Neural cell (in vitro differentiated cells): ENCODE measurements around the gene NACC2. TPM values are rescaled to one million over a fixed set of nuclear protein-coding genes. Genes with fewer than 3 reads are reported as not detected.

ENCODE experiments used
- H2AFZ ChIP-seq: fragments of 200-600, 300-800 bp; sonication (generic), shearing (Covaris generic); 2 replicates; pipeline ENCODE4 v1.6.0; 2014; ENCODE audit warnings: low read depth, mild to moderate bottlenecking, antibody characterized with exemption, low read length, moderate library complexity
- H3F3A ChIP-seq: fragments of 200-600 bp; shearing (Covaris generic); 2 replicates; pipeline ENCODE4 v1.6.1; 2016; ENCODE audit warnings: mild to moderate bottlenecking, moderate library complexity, mixed read lengths, antibody characterized with exemption, low read length; ENCODE audit not compliant: insufficient read depth, poor library complexity, severe bottlenecking
- H3K27ac ChIP-seq: fragments of 200-600, 300-800 bp; sonication (generic), shearing (Covaris generic); 2 replicates; pipeline ENCODE4 v1.5.1; 2014; ENCODE audit warnings: mild to moderate bottlenecking, low read length, moderate library complexity
- H3K27me3 ChIP-seq: fragments of 300-800, 200-600 bp; sonication (generic), shearing (Covaris generic); 2 replicates; pipeline ENCODE4 v1.6.0; 2014; ENCODE audit warnings: mild to moderate bottlenecking, low read depth, low read length, moderate library complexity; ENCODE audit not compliant: insufficient read depth
- H3K36me3 ChIP-seq: fragments of 300-800, 200-600 bp; sonication (generic), shearing (Covaris generic); 2 replicates; pipeline ENCODE4 v1.5.1; 2014; ENCODE audit warnings: mild to moderate bottlenecking, antibody characterized with exemption, low read length, moderate library complexity; ENCODE audit not compliant: insufficient read depth
- H3K4me2 ChIP-seq: fragments of 300-800, 200-600 bp; sonication (generic), shearing (Covaris generic); 2 replicates; pipeline ENCODE4 v1.6.0; 2014; ENCODE audit warnings: mild to moderate bottlenecking, low read length
- H3K4me3 ChIP-seq: fragments of 300-800, 200-600 bp; sonication (generic), shearing (Covaris generic); 2 replicates; pipeline ENCODE4 v1.5.1; 2014; ENCODE audit warnings: mild to moderate bottlenecking, low read length, moderate library complexity
- H3K79me2 ChIP-seq: fragments of 200-600 bp; shearing (Covaris generic); replicated peaks from 2 replicates; pipeline ENCODE4 v1.6.0; 2014; ENCODE audit warnings: mild to moderate bottlenecking, low read length, moderate library complexity; ENCODE audit not compliant: insufficient read depth
- H3K9ac ChIP-seq: fragments of 300-800, 200-600 bp; sonication (generic), shearing (Covaris generic); 2 replicates; pipeline ENCODE4 v1.6.1; 2016; ENCODE audit warnings: mild to moderate bottlenecking, low read length, mixed read lengths
- H3K9me2 ChIP-seq: fragments of 200-600 bp; shearing (Covaris generic); 2 replicates; pipeline ENCODE4 v1.6.1; 2016; ENCODE audit warnings: mild to moderate bottlenecking, low read length, mixed read lengths; ENCODE audit not compliant: insufficient read depth
- H3K9me3 ChIP-seq: fragments of 200-600, 300-800 bp; sonication (generic), shearing (Covaris generic); 2 replicates; pipeline ENCODE4 v1.6.1; 2016; ENCODE audit warnings: mild to moderate bottlenecking, mixed run types, low read length, moderate library complexity, mixed read lengths
- H4K20me1 ChIP-seq: fragments of 200-600 bp; shearing (Covaris generic); 2 replicates; pipeline ENCODE4 v1.6.1; 2016; ENCODE audit warnings: mild to moderate bottlenecking, mixed run types; ENCODE audit not compliant: insufficient read depth
- CTCF ChIP-seq: fragments of 450-650 bp; IDR thresholded peaks from 2 replicates; pipeline ENCODE4 v1.5.1; 2014; ENCODE audit warnings: antibody characterized with exemption, mild to moderate bottlenecking, moderate library complexity; ENCODE audit not compliant: poor library complexity, severe bottlenecking
- EP300 ChIP-seq: fragments of 450-650 bp; conservative IDR thresholded peaks from 2 replicates; pipeline ENCODE4 v1.6.1; 2014; ENCODE audit warnings: antibody characterized with exemption, mild to moderate bottlenecking, moderate library complexity; ENCODE audit not compliant: poor library complexity, severe bottlenecking
- EZH2 ChIP-seq: fragments of 200-600, 300-800 bp; shearing (Covaris generic), sonication (generic); IDR thresholded peaks from 2 replicates; pipeline ENCODE4 v1.6.1; 2014; ENCODE audit warnings: antibody characterized with exemption, low read length, borderline replicate concordance, mild to moderate bottlenecking; ENCODE audit not compliant: insufficient read depth, poor library complexity, severe bottlenecking
- MXI1 ChIP-seq: fragments of 450-650 bp; conservative IDR thresholded peaks from 2 replicates; pipeline ENCODE4 v1.6.1; 2014; ENCODE audit warnings: antibody characterized with exemption, mild to moderate bottlenecking; ENCODE audit not compliant: poor library complexity, severe bottlenecking
- POLR2AphosphoS5 ChIP-seq: IDR thresholded peaks from 2 replicates; pipeline ENCODE4 v1.6.1; 2012
- RAD21 ChIP-seq: fragments of 450-650 bp; conservative IDR thresholded peaks from 2 replicates; pipeline ENCODE4 v1.6.1; 2014; ENCODE audit warnings: antibody characterized with exemption, mild to moderate bottlenecking, moderate library complexity
- REST ChIP-seq: IDR thresholded peaks from 2 replicates; pipeline ENCODE4 v1.6.1; 2012; ENCODE audit warnings: borderline replicate concordance
- SMC3 ChIP-seq: fragments of 450-650 bp; conservative IDR thresholded peaks from 2 replicates; pipeline ENCODE4 v1.6.1; 2014; ENCODE audit warnings: antibody characterized with exemption, mild to moderate bottlenecking, moderate library complexity; ENCODE audit not compliant: poor library complexity
- TAF1 ChIP-seq: IDR thresholded peaks from 2 replicates; pipeline ENCODE4 v1.6.1; 2012; ENCODE audit warnings: low read depth
- polyA plus RNA-seq: library from polyadenylated mRNA; depleted of rRNA; stranded (reverse); fragments of >200 nt; gene quantifications from 2 replicates; pipeline ENCODE4 v1.2.3, GENCODE V29; 2014

Gene NACC2
- polyA plus RNA-seq, 1 donor from 2014 or later, result 1.7 TPM

- TF ChIP-seq POLR2AphosphoS5 (no peak), RAD21 (no peak), CTCF (no peak), SMC3 (no peak), EZH2 (no peak), EP300 (no peak), MXI1 (no peak), REST (no peak), TAF1 (no peak)
- Histone ChIP-seq H3K9ac (no peak overlapping the region), H3K36me3 (no peaks in the 10 kb centered on the region), H3K27ac (no peak overlapping the region), H3K4me3 (no peak overlapping the region), H3K4me2 (no peak overlapping the region), H2AFZ (no peak overlapping the region), H3K27me3 (no peaks in the 10 kb centered on the region), H3K9me3 (no peaks in the 10 kb centered on the region), H4K20me1 (no peaks in the 10 kb centered on the region), H3K79me2 (no peaks in the 10 kb centered on the region), H3K9me2 (no peaks in the 10 kb centered on the region), H3F3A (no peaks in the 10 kb centered on the region)
Measured at GRCh38 chr9:135995816-135996215, 99.3 kb downstream of the NACC2 start.

- no peak overlapping the region for H3K4me3 ChIP-seq
- no peaks in the 10 kb centered on the region for H3F3A ChIP-seq
- TF ChIP-seq EZH2 (no peak), TAF1 (no peak), SMC3 (no peak), RAD21 (no peak), REST (no peak), CTCF (no peak), MXI1 (no peak), EP300 (no peak), POLR2AphosphoS5 (no peak)
- H3K9ac ChIP-seq, result no peak overlapping the region
- H3K27ac ChIP-seq, result no peak overlapping the region
- no peaks in the 10 kb centered on the region for H3K36me3 ChIP-seq
- no peak overlapping the region for H3K4me2 ChIP-seq
- no peaks in the 10 kb centered on the region for H3K79me2 ChIP-seq
- H3K9me2 ChIP-seq, result no peaks in the 10 kb centered on the region
- no peaks in the 10 kb centered on the region for H3K27me3 ChIP-seq
- no peaks in the 10 kb centered on the region for H4K20me1 ChIP-seq
- no peak overlapping the region for H2AFZ ChIP-seq
- no peaks in the 10 kb centered on the region for H3K9me3 ChIP-seq
Measured at GRCh38 chr9:135994501-135995192, 100.4 kb downstream of the NACC2 start.
